Measurements from ENCODE around the gene TSPAN2. TPM values are rescaled to one million over a fixed set of nuclear protein-coding genes. Genes with fewer than 3 reads are reported as not detected.

The TSPAN2 gene
- 0.17 and 1.0 TPM in 2 replicates for total RNA-seq (2014; rRNA removed; shearing (Covaris generic); ENCODE audit: low replicate concordance)

DNA sequence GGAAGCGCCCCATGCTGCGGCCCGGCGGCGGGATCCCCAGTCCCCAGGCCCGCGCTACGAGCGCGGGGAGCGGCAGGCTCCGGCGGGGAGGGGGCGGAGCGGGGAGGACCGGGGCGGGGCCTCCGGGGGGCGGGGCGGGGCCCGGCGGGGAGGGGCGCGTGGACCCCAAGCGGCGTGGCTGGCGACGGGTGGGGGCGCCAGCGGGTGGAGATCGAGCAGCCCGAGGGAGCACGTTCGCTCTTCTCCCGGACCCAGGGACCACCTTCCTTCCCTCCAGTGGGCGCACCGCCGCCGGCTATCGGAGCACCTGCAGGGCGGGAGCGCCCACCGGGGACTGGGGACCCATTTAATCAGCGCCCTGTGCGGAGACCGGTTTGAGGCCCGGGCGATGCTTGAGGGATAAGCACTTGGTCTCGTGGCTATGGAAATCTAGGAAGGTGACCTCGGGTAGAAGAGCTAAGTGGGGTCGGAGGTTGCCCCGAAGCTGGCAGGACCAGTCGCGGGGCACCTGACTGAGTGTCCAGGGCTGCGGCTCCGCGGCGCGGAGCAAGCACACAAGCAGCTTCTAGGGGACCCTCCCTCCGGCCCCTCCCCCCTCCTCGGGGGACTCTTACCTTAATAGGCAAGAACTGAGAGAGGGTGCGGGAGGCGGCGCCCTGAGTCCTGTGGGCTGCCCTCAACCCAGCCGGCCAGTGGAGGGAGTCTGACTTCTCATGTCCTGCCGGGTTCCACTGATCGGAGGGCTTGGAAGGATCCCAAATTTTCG lies at the start of gene TSPAN2:
TSS of gene TSPAN2 (minus strand) at position 84 of the 766 bp plus-strand sequence. CDS start at position 13, 71 bp downstream.
- peak; percentile 38 for DNase-seq
- Histone ChIP-seq H3K36me3 (no peaks in the 10 kb centered on the region), H3K4me3 (peak within 1 kb of the TSS; percentile 47), H3K27me3 (no peaks in the 10 kb centered on the region), H3K9me3 (no peaks in the 10 kb centered on the region; the same call in 1 of the 2 replicates)

DNA sequence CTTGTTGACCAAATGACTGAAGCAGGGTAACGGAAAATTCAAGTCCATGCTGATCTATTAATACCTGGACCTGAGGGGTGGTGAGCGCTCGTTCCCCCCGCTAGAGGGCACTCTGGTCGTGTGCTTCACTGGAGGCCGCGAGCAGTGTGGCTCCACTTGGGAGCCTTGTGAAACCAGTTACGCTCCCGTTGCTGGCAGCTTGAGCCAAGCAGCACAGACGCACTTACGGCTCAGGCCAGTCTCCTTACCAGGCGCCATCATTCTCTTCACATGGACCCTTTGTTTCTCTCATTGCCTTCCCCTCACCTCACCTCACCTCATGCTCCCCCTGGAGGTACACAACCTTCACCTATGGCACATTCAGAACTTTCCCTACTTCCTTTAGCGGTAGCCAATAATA lies 49.7 kb upstream of the TSPAN2 start:
- Histone ChIP-seq H3K4me3 (no peak overlapping the region), H3K36me3 (no peaks in the 10 kb centered on the region), H3K9me3 (no peaks in the 10 kb centered on the region), H3K27me3 (no peaks in the 10 kb centered on the region)
- peak; percentile 90 for DNase-seq

DNA sequence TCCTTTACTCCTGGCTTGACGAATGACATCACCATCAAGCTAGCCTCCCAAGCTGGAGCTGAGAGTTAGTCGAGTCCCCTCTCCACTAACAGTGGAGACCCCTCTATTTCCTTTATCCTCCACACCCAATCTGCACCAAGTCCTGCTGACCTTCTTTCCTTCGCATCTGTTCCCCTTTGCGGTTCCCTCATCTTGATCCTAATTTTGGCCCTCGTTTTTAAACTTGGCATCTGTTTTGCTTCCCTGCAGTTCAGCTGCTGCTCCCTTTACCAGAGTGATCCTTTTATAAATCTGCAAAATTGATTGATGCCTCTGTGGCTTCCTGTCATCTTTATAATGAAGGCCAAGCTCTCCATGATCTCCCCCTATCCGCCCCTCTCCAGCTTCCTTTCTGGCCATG lies 49.0 kb upstream of the TSPAN2 start:
- Histone ChIP-seq H3K4me3 (no peak overlapping the region), H3K27me3 (no peaks in the 10 kb centered on the region), H3K36me3 (no peaks in the 10 kb centered on the region), H3K9me3 (no peaks in the 10 kb centered on the region)
- no peak for DNase-seq

DNA sequence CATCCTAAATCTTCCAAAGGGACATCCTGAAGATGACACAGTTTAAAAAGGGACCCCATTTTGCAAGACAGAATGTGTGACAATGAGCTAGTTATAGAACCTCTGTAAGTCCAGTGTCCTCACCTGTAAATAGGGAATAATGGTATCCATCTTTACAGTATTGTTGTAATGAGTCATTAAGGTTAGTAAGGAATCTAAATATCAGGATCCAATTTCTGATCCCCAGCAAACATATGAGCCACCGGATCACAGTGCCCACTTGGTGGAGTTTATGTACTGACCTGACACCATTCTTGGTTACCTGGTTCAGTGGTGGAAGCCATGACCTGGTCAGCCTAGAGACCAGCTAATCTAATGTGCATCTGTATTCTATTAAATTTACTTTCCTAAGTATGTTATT lies 47.9 kb upstream of the TSPAN2 start:
- no peak for DNase-seq
- H3K9me3 ChIP-seq = no peaks in the 10 kb centered on the region

DNA sequence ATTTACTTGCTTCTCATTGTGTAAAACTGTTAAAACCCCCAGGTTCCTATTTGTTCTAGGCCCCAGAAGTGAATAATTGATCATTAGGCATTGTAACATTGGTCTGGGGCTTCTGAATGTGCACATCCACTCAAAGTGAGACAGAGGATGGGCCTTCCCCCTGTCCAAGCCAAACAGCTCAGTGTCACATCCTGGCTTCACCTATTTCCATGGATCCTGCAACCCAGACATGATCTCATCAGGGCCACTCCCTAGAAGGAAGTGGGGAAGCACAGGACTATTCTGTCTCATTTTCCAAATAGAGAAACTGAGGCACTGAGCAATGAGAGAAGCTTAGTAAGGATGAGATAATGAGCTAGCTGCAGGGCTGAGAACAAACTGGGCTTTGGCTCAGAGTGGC lies 47.4 kb upstream of the TSPAN2 start:
- no peak for DNase-seq
- H3K36me3 ChIP-seq = no peaks in the 10 kb centered on the region
- H3K9me3 ChIP-seq = no peaks in the 10 kb centered on the region
- H3K27me3 ChIP-seq = no peaks in the 10 kb centered on the region
- H3K4me3 ChIP-seq = no peak overlapping the region

More for the DNA sequence above, 47.9 kb upstream of the TSPAN2 start:
- no peak overlapping the region for H3K4me3 ChIP-seq
- no peaks in the 10 kb centered on the region for H3K27me3 ChIP-seq
- H3K36me3 ChIP-seq = no peaks in the 10 kb centered on the region

DNA sequence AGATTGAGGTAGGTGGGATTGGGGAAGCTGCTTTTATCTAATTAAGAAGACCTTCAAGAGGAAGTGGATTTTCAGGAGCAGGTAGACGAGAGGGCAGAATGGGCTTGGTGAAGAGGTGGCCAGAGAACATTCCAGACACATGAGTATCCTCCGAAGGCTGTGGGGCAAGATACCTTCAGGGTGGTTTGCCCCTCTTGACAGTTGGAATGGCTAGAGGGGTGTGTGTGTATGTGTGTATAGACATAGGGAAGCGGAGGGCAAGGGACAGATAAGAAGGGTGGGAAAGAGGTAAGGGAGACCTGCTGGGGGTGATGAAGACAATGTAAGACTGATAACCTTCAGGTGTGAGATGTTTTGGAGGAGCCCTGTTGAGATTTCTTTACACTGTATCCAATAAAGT lies 46.8 kb upstream of the TSPAN2 start:
- Histone ChIP-seq H3K9me3 (no peaks in the 10 kb centered on the region), H3K36me3 (no peaks in the 10 kb centered on the region), H3K27me3 (no peaks in the 10 kb centered on the region), H3K4me3 (no peak overlapping the region)
- DNase-seq = no peak

DNA sequence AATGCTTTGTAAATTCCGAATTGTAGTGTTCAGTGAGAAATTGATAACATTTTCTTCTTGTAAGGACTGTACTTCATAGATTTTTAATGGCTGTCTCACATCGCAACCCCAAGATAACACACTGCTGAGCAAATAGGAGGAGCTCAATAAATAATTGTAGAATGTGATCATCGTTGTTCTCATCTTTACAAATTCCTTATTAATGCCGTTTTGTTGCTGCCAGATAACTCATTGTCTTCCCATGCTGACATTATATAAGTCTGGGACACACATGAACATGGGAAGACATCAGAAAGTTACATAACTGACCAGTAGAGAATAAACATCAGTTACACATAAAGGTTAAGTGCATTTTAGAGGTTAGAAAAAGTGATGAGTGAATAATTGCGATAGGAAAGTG lies 46.4 kb upstream of the TSPAN2 start:
- Histone ChIP-seq H3K27me3 (no peaks in the 10 kb centered on the region), H3K9me3 (no peaks in the 10 kb centered on the region), H3K36me3 (no peaks in the 10 kb centered on the region), H3K4me3 (no peak overlapping the region)
- DNase-seq = no peak

DNA sequence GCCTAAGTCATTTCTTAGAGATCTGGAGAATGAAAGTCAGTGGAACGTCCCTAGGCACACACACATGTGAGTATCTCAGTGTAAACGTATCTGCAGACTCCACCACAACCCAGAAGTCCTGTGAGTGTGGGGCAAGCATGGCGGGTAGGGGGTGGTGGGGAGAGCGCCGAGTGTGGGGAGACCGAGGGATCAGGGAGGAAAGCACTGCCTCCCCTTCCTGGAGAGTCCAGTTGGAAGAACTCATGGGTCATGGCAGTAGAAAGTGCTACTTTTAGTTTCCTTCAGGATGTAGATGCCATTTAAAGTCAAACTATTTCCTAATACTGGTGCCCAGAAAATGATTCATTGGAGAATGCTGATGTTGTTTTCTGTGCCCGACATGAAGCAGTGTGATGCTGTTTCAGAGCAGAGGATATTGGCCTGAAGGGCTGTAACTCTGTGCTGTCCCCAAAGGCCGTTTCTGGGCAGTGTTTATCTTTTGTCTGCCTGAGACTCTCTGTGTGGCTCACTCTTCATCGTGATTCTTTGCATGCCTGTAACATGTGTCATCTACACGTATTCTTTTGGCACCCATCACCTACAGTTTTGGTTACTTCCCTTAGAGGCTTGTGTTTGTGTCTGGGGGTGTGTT lies 45.7 kb upstream of the TSPAN2 start:
- Histone ChIP-seq H3K36me3 (no peaks in the 10 kb centered on the region), H3K4me3 (no peak overlapping the region), H3K9me3 (no peaks in the 10 kb centered on the region), H3K27me3 (no peaks in the 10 kb centered on the region)
- DNase-seq = peak; percentile 82

DNA sequence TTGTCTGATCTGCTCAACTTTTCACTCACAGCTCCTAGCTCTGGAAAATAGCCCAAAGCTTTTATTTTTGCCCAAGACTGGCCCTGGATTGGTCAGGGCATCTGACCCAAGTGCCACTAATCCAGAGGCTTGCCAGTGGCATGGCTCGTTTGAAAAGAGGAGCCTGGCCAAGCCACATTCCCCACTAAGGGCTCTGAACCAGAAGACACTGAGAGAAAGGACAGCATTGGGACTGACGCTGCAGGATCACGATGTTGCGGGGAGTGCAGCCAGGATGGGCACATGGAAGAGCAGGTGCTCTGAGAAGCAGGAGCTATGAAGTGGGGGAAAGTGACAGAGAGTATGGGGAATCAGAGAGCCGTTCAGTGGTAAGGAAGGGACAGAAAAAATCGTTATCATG lies 44.9 kb upstream of the TSPAN2 start:
- H3K9me3 ChIP-seq = no peaks in the 10 kb centered on the region
- DNase-seq = no peak

DNA sequence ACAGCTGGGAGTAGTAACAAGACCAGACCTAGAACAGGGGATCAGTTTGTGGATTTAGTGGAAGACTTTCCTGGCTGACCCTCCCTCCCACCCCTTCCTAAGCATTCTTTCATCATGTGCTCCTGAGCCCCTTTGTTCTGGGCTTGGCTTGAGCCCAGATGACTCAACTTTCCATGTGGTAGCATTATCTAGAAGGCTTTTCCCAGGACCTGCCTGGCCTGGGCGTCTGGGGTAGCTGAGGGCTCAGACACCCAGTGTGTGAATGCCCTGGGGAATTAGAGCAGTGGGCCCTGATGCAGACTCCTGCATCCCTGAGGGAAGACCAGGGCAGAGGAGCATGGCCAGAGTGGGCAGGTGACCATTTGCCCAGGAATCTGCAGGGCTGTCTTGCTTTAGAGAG lies 44.1 kb upstream of the TSPAN2 start:
- Histone ChIP-seq H3K27me3 (no peaks in the 10 kb centered on the region), H3K4me3 (no peak overlapping the region), H3K9me3 (no peaks in the 10 kb centered on the region), H3K36me3 (no peaks in the 10 kb centered on the region)
- peak; percentile 38 for DNase-seq

More for the DNA sequence above, 44.9 kb upstream of the TSPAN2 start:
- H3K36me3 ChIP-seq = no peaks in the 10 kb centered on the region
- H3K27me3 ChIP-seq = no peaks in the 10 kb centered on the region
- no peak overlapping the region for H3K4me3 ChIP-seq

DNA sequence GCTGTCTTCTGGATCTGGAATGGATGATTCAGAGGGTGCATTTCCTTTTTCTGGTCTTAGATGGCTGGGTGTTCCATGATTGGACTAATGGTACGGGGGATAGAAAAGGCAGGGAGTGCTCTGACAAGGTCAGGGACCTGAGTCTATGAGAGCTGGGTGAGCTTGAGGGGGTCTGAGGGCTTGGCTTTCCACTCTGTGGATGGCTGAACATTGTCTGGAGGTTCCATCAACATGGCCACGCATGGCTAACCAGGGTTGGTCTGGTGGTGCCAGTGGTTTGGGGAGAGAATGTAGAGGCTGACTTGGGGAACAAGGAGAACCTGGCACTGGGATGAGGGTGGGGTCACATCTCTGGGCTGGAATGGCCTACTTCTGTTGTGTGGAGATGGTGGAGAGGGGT lies 41.5 kb upstream of the TSPAN2 start:
- Histone ChIP-seq H3K4me3 (no peak overlapping the region), H3K27me3 (no peaks in the 10 kb centered on the region), H3K36me3 (no peaks in the 10 kb centered on the region), H3K9me3 (no peaks in the 10 kb centered on the region)
- DNase-seq = no peak

DNA sequence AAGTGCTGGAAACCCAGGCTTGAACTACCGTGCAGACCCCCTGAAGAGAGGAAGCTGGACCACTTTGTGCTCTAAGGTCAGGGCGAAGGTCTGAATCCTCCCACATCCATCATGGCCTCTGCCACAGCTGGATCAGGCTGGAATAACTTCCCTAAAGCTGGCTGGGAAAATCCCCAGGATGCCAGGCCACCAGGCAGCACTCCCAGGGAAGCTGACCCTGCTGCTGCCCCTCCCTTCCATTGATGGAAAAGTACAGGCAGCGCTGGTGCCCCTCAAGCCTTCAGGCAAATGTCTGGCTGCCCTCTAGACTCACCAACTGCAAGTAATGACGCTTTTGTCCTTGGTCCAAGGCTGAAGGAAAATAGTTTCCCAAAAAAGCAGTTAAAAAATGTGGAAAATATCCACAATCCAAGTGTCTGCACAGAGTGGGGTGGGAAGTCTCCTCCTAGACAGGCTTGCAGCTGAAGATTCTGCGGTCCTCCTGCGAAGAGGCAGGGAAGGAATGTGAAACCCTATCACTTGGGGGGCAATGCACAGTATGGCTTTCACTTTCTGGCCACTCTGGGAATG lies 39.9 kb upstream of the TSPAN2 start:
- H3K4me3 ChIP-seq = no peak overlapping the region
- H3K36me3 ChIP-seq = no peaks in the 10 kb centered on the region
- H3K9me3 ChIP-seq = peaks cover 10% of the 10 kb centered on the region
- no peak for DNase-seq
- no peaks in the 10 kb centered on the region for H3K27me3 ChIP-seq

DNA sequence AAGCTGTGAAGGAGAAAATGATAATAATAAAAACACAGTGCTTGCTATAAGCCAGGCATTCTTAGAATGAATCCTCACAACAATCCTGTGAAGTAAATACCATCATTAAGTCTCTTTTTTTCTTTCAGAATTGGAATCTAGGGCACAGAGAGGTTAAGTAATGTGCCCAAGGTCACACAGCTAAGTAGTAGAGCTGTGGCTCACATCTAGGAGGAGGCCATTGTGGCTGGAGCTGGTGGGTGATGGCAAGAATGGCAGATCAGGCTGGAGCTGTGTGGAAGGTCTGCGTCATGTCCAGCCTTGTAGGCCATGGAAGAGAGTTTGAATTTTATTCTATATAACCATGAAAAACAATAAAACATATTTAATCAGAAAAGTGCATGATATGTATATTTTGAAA lies 38.2 kb upstream of the TSPAN2 start:
- Histone ChIP-seq H3K36me3 (no peaks in the 10 kb centered on the region), H3K9me3 (peaks cover 17% of the 10 kb centered on the region), H3K4me3 (no peak overlapping the region), H3K27me3 (no peaks in the 10 kb centered on the region)
- DNase-seq = no peak

DNA sequence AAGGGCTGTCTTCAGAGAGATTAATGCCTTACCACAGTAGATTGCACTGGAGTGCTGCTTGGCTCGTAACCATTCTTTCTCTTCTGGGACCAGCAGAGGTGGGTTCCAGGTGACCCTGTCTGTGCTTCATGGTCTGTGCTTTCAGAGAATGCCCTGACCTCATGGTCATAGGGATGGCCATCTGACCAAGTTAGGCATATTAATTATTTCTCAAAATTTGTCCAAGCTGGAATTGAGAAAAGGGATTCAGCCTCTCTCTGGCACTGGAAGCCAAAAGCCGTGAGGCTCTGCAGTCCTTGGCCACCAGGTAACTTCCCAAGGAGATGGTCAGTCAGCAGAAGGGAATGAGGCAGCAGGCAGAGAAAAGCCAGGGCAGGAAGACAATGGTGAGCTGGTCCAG lies 37.2 kb upstream of the TSPAN2 start:
- H3K9me3 ChIP-seq = peaks cover 26% of the 10 kb centered on the region
- H3K27me3 ChIP-seq = no peaks in the 10 kb centered on the region
- no peak for DNase-seq
- H3K4me3 ChIP-seq = no peak overlapping the region
- no peaks in the 10 kb centered on the region for H3K36me3 ChIP-seq

DNA sequence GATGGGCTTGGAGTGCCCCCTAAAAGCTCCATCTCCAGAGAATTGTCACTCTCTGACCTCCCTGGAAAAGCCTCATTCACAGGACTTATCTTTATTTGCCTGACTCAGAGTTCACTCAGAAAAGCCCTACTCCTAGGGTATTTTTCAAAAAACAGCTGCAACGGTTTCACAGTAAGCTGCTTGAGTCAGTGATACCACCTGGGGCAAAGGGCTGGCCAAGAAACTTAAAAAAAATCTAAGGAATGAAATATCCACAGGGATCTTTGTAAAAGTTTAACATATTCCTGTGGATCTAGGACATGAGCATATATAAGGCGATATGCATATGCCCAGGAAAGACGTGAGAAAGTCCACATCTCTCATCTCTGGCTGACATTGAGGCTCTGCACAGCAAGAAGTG lies 33.8 kb upstream of the TSPAN2 start:
- Histone ChIP-seq H3K9me3 (peaks cover 46% of the 10 kb centered on the region), H3K27me3 (no peaks in the 10 kb centered on the region), H3K4me3 (no peak overlapping the region), H3K36me3 (no peaks in the 10 kb centered on the region)
- no peak for DNase-seq

DNA sequence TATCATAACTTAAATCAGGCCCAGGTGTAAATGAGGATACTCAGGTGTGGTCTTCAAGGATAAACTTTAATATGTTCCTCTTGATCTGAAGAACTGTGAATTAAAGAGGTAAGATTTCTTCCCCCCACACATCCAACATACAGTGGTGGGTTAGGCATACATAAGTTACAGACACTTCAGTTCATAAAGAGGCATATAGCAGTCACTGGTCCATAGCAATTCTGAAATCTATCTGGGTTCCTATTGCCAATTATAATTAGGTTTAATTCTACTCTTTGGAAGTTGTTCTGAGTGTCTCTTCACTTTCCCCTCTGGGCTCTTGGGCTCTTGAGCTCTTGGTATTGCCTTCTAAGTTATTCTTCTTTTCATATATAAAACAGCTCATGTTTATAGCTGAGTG lies 32.5 kb upstream of the TSPAN2 start:
- no peaks in the 10 kb centered on the region for H3K36me3 ChIP-seq
- peaks cover 46% of the 10 kb centered on the region for H3K9me3 ChIP-seq
- DNase-seq = no peak
- H3K4me3 ChIP-seq = no peak overlapping the region
- H3K27me3 ChIP-seq = no peaks in the 10 kb centered on the region

DNA sequence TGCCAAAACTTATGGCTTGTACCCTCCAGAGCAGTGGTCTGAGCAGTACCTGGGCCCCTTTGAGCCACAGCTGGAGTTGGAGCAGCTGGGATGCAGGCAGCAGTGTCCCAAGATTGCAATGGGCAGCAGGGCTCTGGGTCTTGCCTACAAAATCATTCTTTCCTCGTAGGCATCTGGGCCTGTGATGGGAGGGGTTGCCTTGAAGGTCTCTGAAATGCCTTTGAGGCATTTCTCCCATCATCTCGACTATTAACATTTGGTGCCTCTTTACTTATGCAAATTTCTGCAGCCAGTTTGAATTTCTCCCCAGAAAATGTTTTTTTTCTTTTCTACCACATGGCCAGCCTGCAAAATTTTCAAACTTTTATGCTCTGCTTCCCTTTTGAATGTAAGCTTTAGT lies 31.0 kb upstream of the TSPAN2 start:
- no peaks in the 10 kb centered on the region for H3K36me3 ChIP-seq
- no peak for DNase-seq
- no peaks in the 10 kb centered on the region for H3K27me3 ChIP-seq
- no peak overlapping the region for H3K4me3 ChIP-seq
- peaks cover 45% of the 10 kb centered on the region for H3K9me3 ChIP-seq

DNA sequence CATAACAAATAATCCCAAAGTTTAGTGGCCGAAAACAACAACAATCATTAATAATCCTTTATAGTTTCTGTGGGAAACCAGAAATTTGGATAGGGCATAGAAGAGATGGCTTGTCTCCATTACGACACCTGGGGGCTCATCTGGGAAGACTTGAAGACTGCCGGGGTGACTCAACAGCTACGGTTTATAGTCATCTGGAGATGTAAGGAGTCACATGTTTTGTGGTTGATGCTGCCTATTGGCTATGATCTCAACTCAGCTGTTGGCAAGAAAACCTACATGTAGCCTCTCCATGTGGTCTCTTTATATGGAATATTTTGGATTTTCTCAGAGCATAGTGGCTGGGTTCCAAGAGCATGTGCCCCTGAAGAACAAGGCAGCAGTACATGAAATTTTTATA lies 29.3 kb upstream of the TSPAN2 start:
- Histone ChIP-seq H3K4me3 (no peak overlapping the region), H3K9me3 (peaks cover 35% of the 10 kb centered on the region), H3K36me3 (no peaks in the 10 kb centered on the region), H3K27me3 (no peaks in the 10 kb centered on the region)
- no peak for DNase-seq
